ENCODE data around the gene CHD5.

The CHD5 gene

GRCh38 chr1:6109688-6110087, 70.4 kb downstream of the CHD5 start:
- Histone ChIP-seq H3K27me3 (replicated peaks; ENCODE audit: insufficient read depth, low read length) (peaks cover 71% of the 10 kb centered on the region), H3K9ac (ENCODE audit: low read length) (no peak overlapping the region)

DNA sequence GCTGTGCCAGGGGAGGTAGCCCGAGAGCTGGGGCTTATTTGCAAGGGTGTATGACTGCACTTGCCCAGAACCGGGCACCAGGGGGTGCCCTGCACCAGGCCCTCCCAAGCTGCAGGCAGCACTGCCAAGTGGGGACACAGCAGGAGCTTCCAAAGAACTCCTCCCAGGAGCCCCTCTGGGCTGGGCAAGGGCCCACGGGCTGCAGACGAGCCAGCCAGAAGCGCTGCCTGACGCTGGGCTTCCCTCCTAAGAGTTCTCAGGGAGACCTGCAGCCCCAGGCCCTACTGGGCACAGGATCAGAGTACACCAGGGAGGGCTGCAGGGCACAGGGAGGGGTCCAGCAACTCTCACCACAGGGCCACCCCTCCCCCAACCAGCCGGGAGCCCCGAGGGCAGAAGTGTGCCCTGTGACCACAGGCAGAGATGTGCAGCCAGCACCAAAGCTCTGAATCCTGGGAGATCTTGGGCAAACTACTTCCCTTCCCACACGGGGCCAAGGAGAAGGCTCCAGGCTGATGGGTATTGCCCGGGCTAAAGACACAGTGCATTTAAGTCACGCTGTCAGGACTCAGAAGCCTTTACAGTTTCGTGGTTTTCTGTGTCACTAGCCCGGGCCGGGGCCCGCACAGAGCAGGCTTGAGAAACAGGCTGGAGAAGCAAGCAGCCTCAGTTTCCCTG, 71.0 kb downstream of the CHD5 start:
- no peaks in the 10 kb centered on the region for H3K36me3 ChIP-seq (replicated peaks; ENCODE audit: insufficient read depth, low read length)
- DNase-seq = peak; percentile 24
- TF ChIP-seq EZH2phosphoT487 (IDR thresholded peaks at IDR 0.05; ENCODE audit: low read length) (no peak), EZH2 (optimal IDR thresholded peaks at IDR 0.05; ENCODE audit: low read depth, low read length) (no peak)
- TF ChIP-seq, protein P1, sequence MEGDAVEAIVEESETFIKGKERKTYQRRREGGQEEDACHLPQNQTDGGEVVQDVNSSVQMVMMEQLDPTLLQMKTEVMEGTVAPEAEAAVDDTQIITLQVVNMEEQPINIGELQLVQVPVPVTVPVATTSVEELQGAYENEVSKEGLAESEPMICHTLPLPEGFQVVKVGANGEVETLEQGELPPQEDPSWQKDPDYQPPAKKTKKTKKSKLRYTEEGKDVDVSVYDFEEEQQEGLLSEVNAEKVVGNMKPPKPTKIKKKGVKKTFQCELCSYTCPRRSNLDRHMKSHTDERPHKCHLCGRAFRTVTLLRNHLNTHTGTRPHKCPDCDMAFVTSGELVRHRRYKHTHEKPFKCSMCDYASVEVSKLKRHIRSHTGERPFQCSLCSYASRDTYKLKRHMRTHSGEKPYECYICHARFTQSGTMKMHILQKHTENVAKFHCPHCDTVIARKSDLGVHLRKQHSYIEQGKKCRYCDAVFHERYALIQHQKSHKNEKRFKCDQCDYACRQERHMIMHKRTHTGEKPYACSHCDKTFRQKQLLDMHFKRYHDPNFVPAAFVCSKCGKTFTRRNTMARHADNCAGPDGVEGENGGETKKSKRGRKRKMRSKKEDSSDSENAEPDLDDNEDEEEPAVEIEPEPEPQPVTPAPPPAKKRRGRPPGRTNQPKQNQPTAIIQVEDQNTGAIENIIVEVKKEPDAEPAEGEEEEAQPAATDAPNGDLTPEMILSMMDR (IDR thresholded peaks at IDR 0.05; ENCODE audit: low read length) = peak; percentile 53

More at GRCh38 chr1:6109688-6110087, 70.4 kb downstream of the CHD5 start:
- Histone ChIP-seq H2AFZ (ENCODE audit: low read length) (no peak overlapping the region), H3K9me3 (replicated peaks; ENCODE audit: insufficient read depth, low read length) (no peaks in the 10 kb centered on the region), H3K4me1 (ENCODE audit: low read length) (no peaks in the 10 kb centered on the region), H3K79me2 (ENCODE audit: low read length) (no peaks in the 10 kb centered on the region), H3K36me3 (replicated peaks; ENCODE audit: insufficient read depth, low read length) (no peaks in the 10 kb centered on the region), H3K27ac (ENCODE audit: low read length) (no peak overlapping the region), H3K4me2 (ENCODE audit: low read depth, low read length) (no peak overlapping the region), H3F3A (ENCODE audit: insufficient read depth, low read length) (no peaks in the 10 kb centered on the region), H4K20me1 (ENCODE audit: insufficient read depth, low read length) (no peaks in the 10 kb centered on the region), H3K4me3 (ENCODE audit: low read length) (no peak overlapping the region), H3K9me2 (replicated peaks; ENCODE audit: insufficient read depth, low read length) (no peaks in the 10 kb centered on the region)
- TF ChIP-seq EZH2 (optimal IDR thresholded peaks at IDR 0.05; ENCODE audit: low read depth, low read length) (no peak), EZH2phosphoT487 (IDR thresholded peaks at IDR 0.05; ENCODE audit: low read length) (no peak)
- TF ChIP-seq, protein P1 (IDR thresholded peaks at IDR 0.05; ENCODE audit: low read length) = no peak
- no peak for DNase-seq

DNA sequence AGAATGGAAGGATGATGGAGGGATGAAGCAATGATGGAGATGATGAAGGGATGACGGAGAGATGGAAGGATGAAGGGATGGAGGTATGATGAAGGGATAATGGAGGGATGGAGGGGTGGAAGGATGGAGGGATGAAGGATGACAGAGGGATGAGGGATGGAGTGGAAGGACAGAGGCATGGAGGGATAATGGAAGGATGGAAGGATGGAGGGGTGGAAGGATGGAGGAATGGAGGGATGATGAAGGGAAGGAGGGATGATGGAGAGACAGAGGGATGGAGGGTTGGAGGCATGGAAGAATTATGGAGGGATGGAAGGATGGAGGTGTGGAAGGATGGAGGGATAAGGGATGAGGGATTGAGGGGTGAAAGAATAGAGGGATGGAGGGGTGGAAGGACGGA, 71.6 kb downstream of the CHD5 start:
- no peak overlapping the region for H2AFZ ChIP-seq (ENCODE audit: low read length)

More for the DNA sequence above, 71.0 kb downstream of the CHD5 start:
- Histone ChIP-seq H3K79me2 (ENCODE audit: low read length) (no peaks in the 10 kb centered on the region), H3K27ac (ENCODE audit: low read length) (no peak overlapping the region), H3K27me3 (replicated peaks; ENCODE audit: insufficient read depth, low read length) (peaks cover 66% of the 10 kb centered on the region), H3K9me2 (replicated peaks; ENCODE audit: insufficient read depth, low read length) (no peaks in the 10 kb centered on the region), H4K20me1 (ENCODE audit: insufficient read depth, low read length) (no peaks in the 10 kb centered on the region), H3K4me3 (ENCODE audit: low read length) (no peak overlapping the region), H3K9ac (ENCODE audit: low read length) (no peak overlapping the region), H3K4me2 (ENCODE audit: low read depth, low read length) (no peak overlapping the region), H2AFZ (ENCODE audit: low read length) (no peak overlapping the region), H3F3A (ENCODE audit: insufficient read depth, low read length) (no peaks in the 10 kb centered on the region), H3K4me1 (ENCODE audit: low read length) (no peaks in the 10 kb centered on the region), H3K9me3 (replicated peaks; ENCODE audit: insufficient read depth, low read length) (no peaks in the 10 kb centered on the region)

More for the DNA sequence above, 71.6 kb downstream of the CHD5 start:
- no peaks in the 10 kb centered on the region for H3K79me2 ChIP-seq (ENCODE audit: low read length)
- no peak overlapping the region for H3K4me2 ChIP-seq (ENCODE audit: low read depth, low read length)
- H3K9me3 ChIP-seq (replicated peaks; ENCODE audit: insufficient read depth, low read length) = no peaks in the 10 kb centered on the region
- no peaks in the 10 kb centered on the region for H4K20me1 ChIP-seq (ENCODE audit: insufficient read depth, low read length)
- H3K9me2 ChIP-seq (replicated peaks; ENCODE audit: insufficient read depth, low read length) = no peaks in the 10 kb centered on the region
- no peak overlapping the region for H3K27ac ChIP-seq (ENCODE audit: low read length)
- DNase-seq = no peak
- peaks cover 63% of the 10 kb centered on the region for H3K27me3 ChIP-seq (replicated peaks; ENCODE audit: insufficient read depth, low read length)
- H3K9ac ChIP-seq (ENCODE audit: low read length) = no peak overlapping the region
- no peaks in the 10 kb centered on the region for H3K4me1 ChIP-seq (ENCODE audit: low read length)
- H3K36me3 ChIP-seq (replicated peaks; ENCODE audit: insufficient read depth, low read length) = no peaks in the 10 kb centered on the region
- TF ChIP-seq, protein P1 (IDR thresholded peaks at IDR 0.05; ENCODE audit: low read length) = no peak
- no peak for TF ChIP-seq EZH2 (optimal IDR thresholded peaks at IDR 0.05; ENCODE audit: low read depth, low read length)
- TF ChIP-seq EZH2phosphoT487 (IDR thresholded peaks at IDR 0.05; ENCODE audit: low read length) = no peak
- H3K4me3 ChIP-seq (ENCODE audit: low read length) = no peak overlapping the region
- H3F3A ChIP-seq (ENCODE audit: insufficient read depth, low read length) = no peaks in the 10 kb centered on the region

Data from MM.1S (cell line).